ENCODE data around the gene SAE1. TPM values are rescaled to one million over a fixed set of nuclear protein-coding genes. Genes with fewer than 3 reads are reported as not detected.

The SAE1 gene
- total and polyA plus RNA-seq, 2 donors (not counting 1 experiment from before 2014, with no cell fraction given) = 26.5 to 45.1 TPM

DNA sequence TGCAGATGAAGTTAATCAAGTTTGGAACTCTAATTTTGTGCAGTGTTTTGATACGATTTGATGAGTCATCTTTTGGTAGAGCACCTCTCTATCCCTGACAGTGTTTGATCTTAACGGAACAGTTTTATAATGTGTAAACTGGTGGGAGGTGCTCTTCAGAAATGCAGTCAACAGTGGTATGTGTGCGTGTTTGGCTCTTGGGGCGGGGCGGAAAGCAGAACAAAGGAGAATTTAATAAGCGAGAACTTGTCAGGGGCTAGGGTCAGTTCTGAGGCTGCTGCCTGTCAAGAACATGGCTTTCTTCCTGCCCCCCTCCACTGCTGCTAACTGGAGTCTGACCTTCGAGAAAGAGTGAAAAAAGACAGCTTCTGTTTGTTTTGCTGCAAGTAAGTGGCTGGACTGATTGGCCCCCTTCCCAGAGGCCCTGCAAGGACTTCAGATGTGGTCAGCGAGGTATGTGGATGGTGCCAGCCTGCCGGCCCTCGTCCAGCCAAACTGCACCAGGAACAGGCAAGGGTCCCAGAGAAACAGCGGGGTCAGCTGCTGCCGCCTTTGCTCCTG lies 59.6 kb downstream of the SAE1 start:
- peaks cover 15% of the 10 kb centered on the region for H3K4me1 Mint-ChIP-seq
- no peak for TF ChIP-seq EZH2 (IDR thresholded peaks at IDR 0.05; ENCODE audit: borderline replicate concordance, insufficient read depth, low read depth, low read length, poor library complexity, severe bottlenecking)
- TF ChIP-seq, protein P1, sequence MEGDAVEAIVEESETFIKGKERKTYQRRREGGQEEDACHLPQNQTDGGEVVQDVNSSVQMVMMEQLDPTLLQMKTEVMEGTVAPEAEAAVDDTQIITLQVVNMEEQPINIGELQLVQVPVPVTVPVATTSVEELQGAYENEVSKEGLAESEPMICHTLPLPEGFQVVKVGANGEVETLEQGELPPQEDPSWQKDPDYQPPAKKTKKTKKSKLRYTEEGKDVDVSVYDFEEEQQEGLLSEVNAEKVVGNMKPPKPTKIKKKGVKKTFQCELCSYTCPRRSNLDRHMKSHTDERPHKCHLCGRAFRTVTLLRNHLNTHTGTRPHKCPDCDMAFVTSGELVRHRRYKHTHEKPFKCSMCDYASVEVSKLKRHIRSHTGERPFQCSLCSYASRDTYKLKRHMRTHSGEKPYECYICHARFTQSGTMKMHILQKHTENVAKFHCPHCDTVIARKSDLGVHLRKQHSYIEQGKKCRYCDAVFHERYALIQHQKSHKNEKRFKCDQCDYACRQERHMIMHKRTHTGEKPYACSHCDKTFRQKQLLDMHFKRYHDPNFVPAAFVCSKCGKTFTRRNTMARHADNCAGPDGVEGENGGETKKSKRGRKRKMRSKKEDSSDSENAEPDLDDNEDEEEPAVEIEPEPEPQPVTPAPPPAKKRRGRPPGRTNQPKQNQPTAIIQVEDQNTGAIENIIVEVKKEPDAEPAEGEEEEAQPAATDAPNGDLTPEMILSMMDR (IDR thresholded peaks at IDR 0.05) = no peak
- POLR2A ChIA-PET = no interaction called here
- Histone ChIP-seq H3K4me2 (replicated peaks; ENCODE audit: low read depth, low read length, poor library complexity, severe bottlenecking) (no peak overlapping the region), H3K27me3 (replicated peaks in 1 of 4; ENCODE audit: control extremely low read depth in 1 of 4, control insufficient read depth in 3 of 4, insufficient read depth in 4 of 4, low read length in 3 of 4) (no peaks in the 10 kb centered on the region), H2AFZ (ENCODE audit: insufficient read depth, low read depth, low read length, poor library complexity, severe bottlenecking) (no peak overlapping the region), H3K4me3 (ENCODE audit: control extremely low read depth in 1 of 5, extremely low read depth in 1 of 5, insufficient read depth in 1 of 5, low read depth in 2 of 5, low read length in 4 of 5) (no peak overlapping the region), H3K9ac (ENCODE audit: low read length) (no peak overlapping the region), H3K27ac (ENCODE audit: low read length in 2 of 2) (no peak overlapping the region), H3K36me3 (replicated peaks in 1 of 2; ENCODE audit: control extremely low read depth in 1 of 2, control insufficient read depth in 1 of 2, extremely low read depth in 1 of 2, insufficient read depth in 2 of 2, low read length in 1 of 2) (peaks cover 9 to 19% of the 10 kb centered on the region in 2 experiments), H3K4me1 (ENCODE audit: control insufficient read depth in 2 of 2, insufficient read depth in 2 of 2, low read length in 2 of 2) (peaks cover 3 to 12% of the 10 kb centered on the region in 2 donors), H3K9me3 (ENCODE audit: control extremely low read depth in 1 of 3, control insufficient read depth in 2 of 3, insufficient read depth in 1 of 3, low read length in 2 of 3) (no peaks in the 10 kb centered on the region), H3K79me2 (ENCODE audit: control insufficient read depth, insufficient read depth, low read length) (peaks cover 11% of the 10 kb centered on the region), H4K20me1 (ENCODE audit: control insufficient read depth, insufficient read depth, low read length, poor library complexity, severe bottlenecking) (no peaks in the 10 kb centered on the region)
- no peak for ATAC-seq (ENCODE audit: low read depth)
- no peaks in the 10 kb centered on the region for H3K27me3 Mint-ChIP-seq
- DNase-seq = no peak
- H3K9me3 Mint-ChIP-seq (ENCODE audit: insufficient read depth) = no peaks in the 10 kb centered on the region
- CTCF ChIA-PET = no interaction called here
- intact Hi-C loops (cut with micrococcal nuclease) = no loop called here
- WGBS (ENCODE audit: insufficient coverage) = 92% methylated on average over 9 of the region's 12 CpGs
- no peak overlapping the region for H3K27ac Mint-ChIP-seq
- H3K4me3 Mint-ChIP-seq = no peak overlapping the region

DNA sequence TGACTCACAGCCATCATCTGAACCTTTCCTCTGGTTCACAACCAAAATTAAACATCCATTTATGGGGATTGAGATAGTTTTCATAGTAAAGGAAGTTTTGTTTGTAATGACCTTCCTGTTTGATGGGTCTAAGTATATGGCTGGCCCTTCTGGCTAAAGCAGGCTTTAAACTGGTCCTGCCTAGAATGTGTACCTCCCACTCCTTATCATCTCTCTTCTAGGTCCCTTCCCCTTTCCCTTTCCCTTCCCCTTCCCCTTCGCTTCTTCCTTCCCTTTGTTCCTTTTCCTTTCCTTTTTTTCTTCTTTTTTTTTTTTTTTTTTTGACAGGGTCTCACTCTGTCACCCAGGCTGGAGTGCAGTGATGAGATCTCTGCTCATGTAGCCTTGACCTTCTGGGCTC lies 64.8 kb downstream of the SAE1 start:
- no peak overlapping the region for H3K4me3 ChIP-seq (ENCODE audit: control extremely low read depth in 1 of 5, extremely low read depth in 1 of 5, insufficient read depth in 1 of 5, low read depth in 2 of 5, low read length in 4 of 5)
- TF ChIP-seq, protein P1 (IDR thresholded peaks at IDR 0.05) = no peak
- no peak for TF ChIP-seq EZH2 (IDR thresholded peaks at IDR 0.05; ENCODE audit: borderline replicate concordance, insufficient read depth, low read depth, low read length, poor library complexity, severe bottlenecking)
- no peak overlapping the region for H3K9ac ChIP-seq (ENCODE audit: low read length)
- no peaks in the 10 kb centered on the region for H4K20me1 ChIP-seq (ENCODE audit: control insufficient read depth, insufficient read depth, low read length, poor library complexity, severe bottlenecking)
- H3K27ac ChIP-seq (ENCODE audit: low read length in 2 of 2) = no peak overlapping the region
- ChIA-PET POLR2A (no interaction called here), CTCF (no interaction called here)
- H3K4me2 ChIP-seq (replicated peaks; ENCODE audit: low read depth, low read length, poor library complexity, severe bottlenecking) = no peak overlapping the region
- WGBS (ENCODE audit: insufficient coverage) = 100% methylated on average over 1 of the region's 1 CpG
- DNase-seq (no peak), ATAC-seq (ENCODE audit: low read depth) (no peak)
- intact Hi-C loops (cut with micrococcal nuclease) = no loop called here
- Mint-ChIP-seq H3K9me3 (ENCODE audit: insufficient read depth) (no peaks in the 10 kb centered on the region), H3K27me3 (no peaks in the 10 kb centered on the region), H3K4me1 (no peaks in the 10 kb centered on the region), H3K27ac (no peak overlapping the region), H3K4me3 (no peak overlapping the region)
- H3K9me3 ChIP-seq (ENCODE audit: control extremely low read depth in 1 of 3, control insufficient read depth in 2 of 3, insufficient read depth in 1 of 3, low read length in 2 of 3) = no peaks in the 10 kb centered on the region
- H3K79me2 ChIP-seq (ENCODE audit: control insufficient read depth, insufficient read depth, low read length) = peaks cover 4% of the 10 kb centered on the region
- H3K36me3 ChIP-seq (replicated peaks in 1 of 2; ENCODE audit: control extremely low read depth in 1 of 2, control insufficient read depth in 1 of 2, extremely low read depth in 1 of 2, insufficient read depth in 2 of 2, low read length in 1 of 2) = peaks cover 4 to 20% of the 10 kb centered on the region in 2 experiments
- no peak overlapping the region for H2AFZ ChIP-seq (ENCODE audit: insufficient read depth, low read depth, low read length, poor library complexity, severe bottlenecking)
- H3K27me3 ChIP-seq (replicated peaks in 1 of 4; ENCODE audit: control extremely low read depth in 1 of 4, control insufficient read depth in 3 of 4, insufficient read depth in 4 of 4, low read length in 3 of 4) = no peaks in the 10 kb centered on the region
- no peaks in the 10 kb centered on the region for H3K4me1 ChIP-seq (ENCODE audit: control insufficient read depth in 2 of 2, insufficient read depth in 2 of 2, low read length in 2 of 2)
